Central memory CD4-positive, alpha-beta T cell (primary cell): Measurements from ENCODE around the gene ZNF503.
"Not testable (repeated sequence)": the region's sequence is repeated elsewhere in the genome, so short reads cannot be mapped to it uniquely, and the experiment has no call there.

Experiments used
- DNase-seq: peaks from one replicate; pipeline ENCODE4 v3.0.0; 2022

Gene ZNF503

DNA sequence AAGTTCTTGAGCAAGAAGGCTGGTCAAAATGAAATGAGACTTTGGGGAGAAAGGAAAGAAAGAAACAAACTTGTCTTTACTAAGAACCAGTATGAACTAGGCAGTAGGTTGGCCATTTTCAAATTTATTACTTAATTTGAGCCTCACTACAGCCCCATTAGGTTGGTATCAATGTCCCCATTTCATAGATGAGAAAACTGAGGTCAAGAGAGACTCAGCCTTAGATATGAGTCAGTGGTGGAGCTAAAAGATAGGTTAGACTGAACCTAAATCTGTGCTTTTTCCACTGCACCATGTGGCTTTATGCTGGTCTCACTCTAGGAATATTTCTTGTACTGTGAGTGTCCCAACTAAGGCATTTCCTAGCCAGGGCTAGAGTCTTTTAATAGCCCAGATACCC lies 8.8 kb downstream of the ZNF503 start:
- DNase-seq: no peak

DNA sequence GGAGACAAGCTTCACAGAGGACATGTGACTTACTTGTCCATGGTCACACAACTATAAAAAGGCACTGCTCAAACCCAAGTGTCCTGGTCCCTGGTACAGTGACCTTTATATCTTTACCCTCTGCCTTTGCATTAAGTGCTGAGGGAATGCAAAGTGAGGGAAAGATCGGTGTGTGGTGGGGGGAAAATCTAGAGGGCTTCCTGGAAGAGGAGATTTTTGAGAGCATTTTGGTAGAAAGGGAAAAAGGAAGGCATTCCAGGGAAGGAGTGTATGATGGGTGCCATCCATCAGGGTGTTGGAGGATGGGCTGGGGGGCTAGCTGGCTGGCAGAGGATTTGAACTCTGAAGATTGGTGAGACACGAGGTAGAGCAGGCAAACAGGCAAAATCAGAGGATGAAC lies 9.3 kb downstream of the ZNF503 start:
- DNase-seq: no peak

DNA sequence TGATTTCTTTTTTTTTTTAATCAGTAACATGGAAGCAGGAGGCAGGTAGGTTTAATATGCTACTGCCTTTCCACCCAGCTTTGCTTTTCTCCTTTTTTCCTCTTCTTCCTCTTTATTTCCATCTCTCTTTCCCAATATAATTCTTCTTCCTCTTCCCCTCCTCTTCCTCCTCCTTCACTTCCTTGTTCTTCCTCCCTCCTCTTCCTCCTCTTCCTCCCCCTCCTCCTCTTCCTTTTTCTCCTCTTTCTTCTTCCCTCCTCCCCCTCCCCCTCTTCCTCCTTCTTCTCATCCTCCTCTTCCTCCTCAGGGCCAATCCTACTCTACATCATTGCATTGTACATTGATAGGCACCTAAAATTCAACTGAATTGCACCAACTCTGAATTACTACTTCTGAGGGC lies 11.4 kb downstream of the ZNF503 start:
- DNase-seq: no peak

DNA sequence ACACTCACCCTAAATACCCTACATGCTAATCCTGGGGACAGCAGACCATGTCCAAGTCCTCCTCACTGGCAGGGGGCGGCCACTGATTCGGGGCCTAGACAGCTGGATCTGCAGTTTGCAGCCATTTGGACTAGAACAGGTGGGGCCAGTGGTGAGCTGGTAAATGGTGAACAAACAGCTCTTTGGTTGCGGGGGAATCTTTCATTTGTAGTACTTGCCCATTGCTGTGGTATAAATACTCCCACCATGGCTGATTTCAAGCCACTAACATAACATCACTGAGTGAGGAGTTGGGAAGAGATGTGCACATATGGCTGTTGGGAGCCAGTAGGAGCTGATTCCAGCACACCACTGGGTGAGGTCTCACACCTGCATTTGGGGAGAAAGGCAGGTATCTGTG lies 13.5 kb downstream of the ZNF503 start:
- DNase-seq: no peak

DNA sequence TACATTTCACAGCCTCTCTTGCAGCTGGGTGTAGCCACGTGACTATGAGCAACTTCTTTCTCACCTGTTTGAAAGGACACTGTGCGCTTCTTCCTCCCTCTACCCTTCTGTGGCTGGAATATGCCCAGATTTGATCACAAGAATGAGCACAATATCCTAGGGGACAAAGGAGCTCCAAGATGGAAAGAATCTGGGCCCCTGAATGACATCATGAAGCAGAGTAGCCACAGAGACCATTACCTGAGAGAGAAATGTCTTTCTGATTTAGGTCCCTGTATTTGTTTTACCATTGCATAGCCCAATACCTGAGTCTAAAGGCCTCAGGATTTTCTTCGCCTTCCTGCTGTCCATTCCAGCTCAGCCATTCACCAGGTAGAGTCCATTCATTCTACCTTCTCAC lies 15.4 kb downstream of the ZNF503 start:
- DNase-seq: no peak

DNA sequence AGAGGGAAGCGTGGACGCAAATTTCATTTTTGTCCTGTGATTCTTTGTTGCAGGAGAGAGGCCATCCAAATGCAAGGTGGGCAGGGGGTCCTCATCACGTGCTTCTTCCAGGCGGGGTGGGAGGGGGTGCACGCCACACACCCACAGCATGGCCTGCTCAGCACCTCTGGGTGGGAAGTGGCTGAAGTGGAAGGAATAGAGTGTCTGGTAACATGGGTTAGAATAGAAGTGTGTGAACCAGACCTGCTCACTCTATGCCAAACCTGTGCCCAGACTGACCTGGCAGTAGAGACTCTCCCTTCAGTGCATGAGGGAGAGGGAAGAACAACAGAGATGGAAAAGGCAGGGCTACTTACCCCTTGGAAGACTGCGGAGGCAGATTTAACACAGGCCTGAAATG lies 21.7 kb downstream of the ZNF503 start:
- DNase-seq: no peak

DNA sequence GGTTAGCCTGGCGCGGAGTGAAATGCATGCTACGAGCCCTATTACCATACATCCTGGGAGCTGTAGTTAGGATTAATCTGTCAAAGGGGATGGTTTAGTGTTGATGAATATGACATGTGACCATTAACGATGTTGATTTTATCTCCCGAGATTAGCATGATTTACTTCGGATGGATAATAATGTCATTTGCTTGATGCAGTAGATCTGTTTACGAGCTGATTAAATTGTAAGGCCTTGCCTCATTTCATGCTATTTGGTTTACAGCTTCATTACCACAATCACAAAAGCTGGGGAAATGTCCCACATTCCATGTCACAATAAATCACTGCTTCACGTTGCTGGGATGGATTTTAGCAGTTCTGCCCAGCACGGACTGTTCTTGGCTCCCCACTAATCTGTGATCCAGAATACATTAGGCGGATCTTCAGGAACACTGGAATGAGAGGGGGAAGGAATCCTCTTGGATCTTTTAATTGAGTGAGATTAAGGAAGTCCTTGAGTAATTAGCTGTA lies 22.3 kb downstream of the ZNF503 start:
- no peak for DNase-seq

DNA sequence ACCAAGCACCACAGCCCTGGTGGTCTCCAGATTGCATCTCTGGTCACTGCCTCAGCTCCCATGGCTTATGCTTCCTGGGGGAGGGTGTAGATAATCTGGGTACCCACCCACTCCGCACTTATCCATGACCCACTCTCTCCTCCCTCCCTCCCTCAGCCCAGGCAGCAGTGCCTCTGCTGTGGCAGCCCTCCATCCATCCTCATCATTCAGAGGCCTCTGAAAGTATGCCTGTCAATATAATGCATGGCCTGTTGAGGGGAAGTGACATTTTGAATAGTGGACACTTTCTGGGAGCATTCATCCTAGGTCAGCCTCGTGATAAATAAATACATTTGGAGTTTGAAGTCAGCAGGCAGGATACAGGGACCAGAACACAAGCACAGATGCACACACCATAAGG lies 23.2 kb downstream of the ZNF503 start:
- DNase-seq: no peak

DNA sequence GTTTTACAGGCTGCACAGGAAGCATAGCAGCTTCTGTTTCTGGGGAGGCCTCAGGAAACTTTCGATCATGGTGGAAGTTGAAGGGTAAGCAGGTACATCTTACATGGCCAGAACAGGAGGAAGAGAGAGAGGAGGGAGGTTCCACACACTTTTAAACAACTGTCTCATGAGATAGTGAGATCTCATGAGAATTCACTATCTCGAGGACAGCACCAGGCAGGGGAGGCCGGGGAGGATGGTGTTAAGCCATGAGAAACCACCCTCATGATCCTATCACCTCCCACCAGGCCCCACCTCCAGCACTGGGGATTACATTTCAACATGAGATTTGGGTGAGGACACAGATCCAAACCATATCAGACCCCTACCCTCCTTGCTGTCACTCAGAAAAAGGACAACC lies 23.7 kb downstream of the ZNF503 start:
- no peak for DNase-seq

DNA sequence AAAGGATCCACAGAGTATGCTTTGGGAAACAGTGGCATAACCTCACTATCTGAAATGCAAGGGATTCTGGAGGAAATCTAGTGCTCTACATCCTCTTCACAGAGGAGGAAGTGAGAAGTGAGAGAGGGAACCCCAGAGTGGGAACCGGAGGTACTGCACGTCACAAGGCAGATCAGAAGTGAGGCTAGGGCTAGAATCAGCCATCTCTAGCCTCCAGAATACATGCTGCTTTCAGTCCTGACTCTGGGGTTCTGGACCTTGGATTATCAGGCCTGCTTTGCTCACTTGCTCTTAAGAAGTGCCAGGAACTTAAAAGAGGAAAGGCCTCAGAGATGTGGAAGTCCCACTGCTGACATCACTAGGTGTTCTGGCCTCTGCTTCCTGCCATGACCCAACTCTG lies 25.7 kb downstream of the ZNF503 start:
- no peak for DNase-seq

DNA sequence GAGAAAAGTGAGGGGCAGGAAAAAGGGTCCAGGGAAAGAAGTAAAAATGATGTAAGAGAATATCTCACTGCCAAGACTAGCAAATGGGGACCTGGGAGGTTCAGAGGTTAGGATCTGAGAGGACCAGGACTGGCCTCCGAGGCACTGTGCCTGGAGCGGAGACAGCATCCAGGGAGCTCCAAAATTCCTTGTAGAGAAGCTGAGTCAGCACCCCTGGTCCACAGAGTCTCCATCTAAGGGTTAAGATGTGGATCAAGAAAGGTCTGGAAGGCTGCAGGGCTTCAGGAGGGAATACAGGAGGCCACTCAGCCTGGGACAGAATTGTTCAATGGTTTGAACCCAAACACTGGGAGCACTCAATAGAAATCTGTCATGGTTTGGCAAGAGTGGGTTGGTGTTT lies 30.6 kb downstream of the ZNF503 start:
- no peak for DNase-seq

DNA sequence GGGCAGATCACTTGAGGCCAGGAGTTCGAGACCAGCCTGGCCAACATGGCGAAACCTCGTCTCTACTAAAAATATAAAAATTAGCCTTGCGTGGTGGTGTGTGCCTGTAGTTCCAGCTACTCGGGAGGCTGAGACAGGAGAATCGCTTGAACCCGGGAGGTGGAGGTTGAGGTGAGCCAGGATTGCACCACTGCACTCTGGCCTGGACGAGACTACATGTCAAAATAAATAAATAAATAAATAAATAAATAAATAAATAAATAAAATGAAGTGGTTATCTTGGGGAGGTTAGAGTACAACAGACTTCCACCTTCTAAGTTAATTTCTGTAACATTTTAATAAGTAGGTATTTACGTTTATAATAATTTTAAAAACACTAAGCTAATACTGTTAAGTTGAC lies 31.7 kb downstream of the ZNF503 start:
- DNase-seq: not testable (repeated sequence)

DNA sequence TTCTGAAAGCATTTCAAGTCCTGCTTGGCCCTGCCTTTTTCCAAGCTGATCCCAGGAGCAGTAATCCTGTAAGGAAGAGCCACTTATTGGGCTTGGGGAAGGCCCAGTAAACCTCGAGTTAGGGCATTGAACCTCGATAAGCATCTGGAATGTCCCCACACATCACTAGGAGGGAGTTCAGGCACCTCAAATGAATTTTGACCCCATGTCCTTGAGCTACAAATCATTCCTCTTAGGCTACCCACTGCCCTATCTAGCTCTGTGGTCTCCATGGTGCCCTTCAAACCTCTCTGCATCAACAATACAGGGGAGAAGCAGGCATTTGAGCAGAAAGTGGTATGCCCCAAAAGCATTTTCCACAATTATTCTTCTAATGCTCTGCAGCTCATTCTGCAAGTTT lies 33.7 kb downstream of the ZNF503 start:
- DNase-seq: no peak

DNA sequence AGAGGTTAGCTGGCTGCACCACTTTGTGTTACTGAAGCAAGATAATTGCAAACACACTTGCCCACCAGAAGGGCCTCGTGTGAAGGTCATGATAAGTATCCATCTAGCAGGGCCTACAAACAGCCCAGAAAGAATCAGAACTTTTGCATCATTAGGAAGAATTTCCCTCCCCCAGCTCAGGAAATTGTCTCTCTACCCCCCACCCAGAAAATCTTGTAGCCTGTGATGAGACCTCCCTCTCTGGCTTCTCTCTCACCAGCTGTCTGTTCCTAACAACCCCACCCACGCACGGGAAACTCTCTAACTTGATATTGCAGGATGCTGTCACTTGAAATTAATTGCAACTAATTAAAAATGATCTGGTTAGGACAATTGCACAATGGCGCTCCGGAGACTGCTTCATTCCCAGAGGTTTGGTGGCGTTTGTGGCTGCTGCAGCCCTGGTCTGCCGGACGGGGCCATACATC lies 34.5 kb downstream of the ZNF503 start:
- DNase-seq: no peak

DNA sequence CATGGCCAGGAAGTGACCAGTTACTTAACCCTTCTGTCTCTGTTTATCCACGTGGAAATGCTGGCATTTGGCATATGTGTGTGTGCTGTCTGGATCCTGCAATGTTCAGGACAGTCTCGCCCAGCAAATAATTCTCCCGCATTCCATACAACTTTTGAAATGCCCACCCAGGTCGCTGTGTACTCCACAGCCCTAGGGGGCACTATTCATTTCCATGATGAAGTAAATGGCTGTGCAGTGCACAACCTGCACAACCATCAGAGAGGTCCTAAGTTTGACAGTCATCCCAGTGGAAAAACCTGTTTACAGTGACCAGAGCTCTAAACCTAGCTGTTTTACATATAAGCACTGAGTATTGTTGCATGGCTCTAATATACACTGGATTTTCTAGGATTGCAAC lies 38.1 kb downstream of the ZNF503 start:
- no peak for DNase-seq

DNA sequence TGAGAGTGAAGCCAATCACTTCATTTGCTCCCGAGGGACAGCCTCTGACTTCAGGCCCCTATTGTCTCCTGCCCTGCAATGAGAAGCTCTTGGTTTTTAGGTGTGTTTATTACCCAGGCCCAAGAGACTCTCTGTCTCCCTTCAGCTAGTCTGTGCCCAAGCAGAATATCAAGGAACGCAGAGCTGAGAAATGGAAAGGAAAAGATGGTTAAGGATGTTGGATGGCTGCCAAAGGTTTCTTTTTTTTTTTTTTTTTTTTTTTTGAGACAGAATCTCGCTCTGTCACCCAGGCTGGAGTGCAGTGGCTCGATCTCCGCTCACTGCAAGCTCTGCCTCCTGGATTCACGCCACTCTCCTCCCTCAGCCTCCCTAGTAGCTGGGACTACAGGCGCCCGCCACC lies 41.7 kb downstream of the ZNF503 start:
- DNase-seq: not testable (repeated sequence)

DNA sequence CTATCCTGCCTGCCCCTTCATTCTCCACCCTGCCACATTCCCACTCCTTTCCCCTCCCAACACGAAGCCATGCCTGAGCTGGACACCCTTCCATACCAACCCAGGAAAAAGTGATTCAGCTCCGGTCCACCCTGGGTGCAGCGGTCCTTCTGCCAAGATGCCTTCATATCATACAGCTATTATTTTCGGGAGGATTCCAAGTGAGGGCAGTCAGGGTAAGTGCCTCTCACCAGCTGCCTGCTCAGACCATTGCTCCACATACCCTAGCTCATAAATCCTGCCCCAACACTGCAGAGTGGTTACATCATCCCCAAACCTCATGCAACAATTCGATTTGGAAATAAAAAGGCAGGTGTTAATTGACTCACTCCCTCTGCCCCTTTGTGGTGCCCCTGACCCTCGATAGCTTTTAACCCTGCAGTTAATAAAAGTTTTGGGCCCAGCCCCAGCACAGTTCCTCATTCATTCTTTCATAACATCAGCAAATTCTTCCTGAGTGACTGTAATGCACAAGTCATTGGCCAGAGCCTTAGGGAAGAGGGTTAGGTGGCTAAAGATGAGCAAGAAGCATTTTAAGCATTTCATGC lies 42.6 kb downstream of the ZNF503 start:
- DNase-seq: no peak

DNA sequence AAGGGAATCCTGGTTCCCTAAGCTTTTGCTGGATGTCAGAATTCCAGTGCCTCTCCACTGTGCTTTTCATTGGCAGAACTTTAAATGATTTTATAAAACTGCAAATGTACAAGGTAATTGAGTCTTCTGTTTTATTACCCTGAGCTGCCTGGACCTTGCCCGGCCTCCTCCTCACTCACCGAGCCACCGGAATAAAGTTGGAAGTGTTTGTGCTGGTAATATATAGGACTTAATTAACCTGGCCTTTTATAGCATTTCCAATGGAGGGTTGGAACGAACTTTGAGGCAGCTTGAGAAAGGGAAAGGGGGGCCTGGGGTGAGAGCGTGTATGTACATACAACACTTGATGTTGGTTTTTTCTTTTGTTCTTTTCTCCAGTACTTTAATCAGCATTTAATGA lies 43.4 kb downstream of the ZNF503 start:
- no peak for DNase-seq

DNA sequence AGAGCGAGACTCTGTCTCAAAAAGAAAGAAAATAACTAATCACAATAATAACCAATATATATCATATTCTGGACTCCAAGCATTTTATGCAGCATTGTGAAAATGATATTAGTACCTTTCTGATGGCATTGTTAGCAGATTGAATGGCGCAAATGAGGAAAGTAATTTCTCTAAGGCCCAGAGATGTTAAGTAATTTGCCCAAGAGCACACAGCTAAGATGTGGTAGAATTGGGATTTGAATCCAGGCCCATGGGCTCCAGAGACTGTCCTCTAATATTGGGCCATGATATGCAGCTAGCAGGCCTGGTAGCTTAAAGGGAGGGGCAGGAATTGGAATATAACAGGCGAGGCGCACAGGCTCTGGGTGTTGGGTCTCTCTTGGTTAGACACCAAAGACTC lies 44.1 kb downstream of the ZNF503 start:
- DNase-seq: no peak

DNA sequence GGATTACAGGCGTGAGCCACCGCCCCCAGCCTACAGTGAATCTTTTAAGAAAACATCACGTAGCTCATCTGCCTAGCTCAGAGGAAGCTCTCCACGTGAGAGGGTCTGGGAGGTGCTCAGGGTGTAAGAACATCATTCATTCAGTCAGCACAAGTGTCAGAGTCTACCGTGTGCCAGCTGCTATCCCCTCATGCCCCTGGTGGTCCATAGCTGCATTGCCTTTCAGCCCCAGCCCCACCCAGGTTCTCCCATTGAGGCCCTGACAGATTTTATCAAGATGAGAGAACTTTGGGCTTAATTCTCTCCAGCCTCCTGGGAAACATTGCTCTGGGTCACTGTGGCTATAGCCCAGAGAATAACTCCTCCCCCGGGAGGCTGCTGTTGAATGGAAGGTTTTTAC lies 45.1 kb downstream of the ZNF503 start:
- no peak for DNase-seq

DNA sequence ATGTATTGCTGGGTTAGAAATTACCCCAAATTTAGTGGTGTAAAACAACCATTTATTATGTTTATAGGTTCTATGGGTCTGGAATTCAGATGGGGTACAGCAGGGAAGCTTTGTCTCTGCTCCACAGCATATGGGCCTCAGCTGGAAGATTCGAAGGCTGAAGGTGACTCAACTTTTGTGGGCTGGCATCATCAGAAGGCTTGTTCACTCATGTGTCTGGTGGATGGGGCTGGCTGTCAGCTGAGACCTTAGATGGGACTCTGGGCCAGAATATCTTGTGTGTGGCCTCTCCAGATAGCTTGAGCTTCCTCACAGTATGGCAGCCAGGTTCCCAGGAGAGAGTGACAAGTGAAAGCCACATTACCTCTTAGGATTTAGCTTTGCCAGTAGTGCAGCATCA lies 45.9 kb downstream of the ZNF503 start:
- no peak for DNase-seq

DNA sequence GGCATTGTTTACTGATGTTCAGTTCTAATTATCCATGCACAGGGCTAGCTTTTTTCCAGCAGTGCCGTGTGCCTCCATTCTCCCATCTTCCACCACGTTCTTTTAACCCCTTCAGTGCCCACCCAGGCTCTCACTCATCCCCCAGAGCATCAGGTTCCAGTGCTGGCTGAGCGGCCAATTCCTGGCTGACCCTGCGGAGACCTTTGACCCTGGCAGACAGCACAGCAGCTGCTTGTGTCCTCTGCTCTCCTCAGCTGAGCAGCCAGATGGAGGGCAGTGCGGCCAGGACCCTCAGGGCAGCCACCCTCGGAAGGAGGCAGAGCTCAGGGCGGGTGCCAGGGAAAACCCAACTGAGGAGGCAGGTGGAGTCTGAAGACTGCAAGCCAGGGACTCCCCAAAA lies 48.4 kb downstream of the ZNF503 start:
- DNase-seq: no peak

DNA sequence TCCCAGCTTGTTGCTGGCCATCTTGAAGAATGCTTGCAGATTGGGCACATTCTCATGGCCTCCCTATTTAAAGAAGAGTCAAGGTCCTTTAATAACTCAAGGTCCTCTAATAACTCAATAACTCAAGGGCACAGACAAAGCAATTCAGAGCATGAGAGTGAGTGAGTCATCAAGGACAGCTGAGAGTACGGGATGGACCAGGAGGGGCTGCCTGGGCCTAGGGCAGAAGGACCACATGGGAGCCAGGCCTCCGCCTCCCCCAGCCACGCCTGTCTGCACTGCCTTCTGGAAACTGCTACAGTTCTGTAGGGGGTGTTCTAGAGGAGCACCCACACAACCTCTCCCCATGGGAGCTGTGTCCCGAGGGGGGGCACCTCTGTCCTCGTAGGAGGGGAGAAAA lies 48.9 kb downstream of the ZNF503 start:
- no peak for DNase-seq

DNA sequence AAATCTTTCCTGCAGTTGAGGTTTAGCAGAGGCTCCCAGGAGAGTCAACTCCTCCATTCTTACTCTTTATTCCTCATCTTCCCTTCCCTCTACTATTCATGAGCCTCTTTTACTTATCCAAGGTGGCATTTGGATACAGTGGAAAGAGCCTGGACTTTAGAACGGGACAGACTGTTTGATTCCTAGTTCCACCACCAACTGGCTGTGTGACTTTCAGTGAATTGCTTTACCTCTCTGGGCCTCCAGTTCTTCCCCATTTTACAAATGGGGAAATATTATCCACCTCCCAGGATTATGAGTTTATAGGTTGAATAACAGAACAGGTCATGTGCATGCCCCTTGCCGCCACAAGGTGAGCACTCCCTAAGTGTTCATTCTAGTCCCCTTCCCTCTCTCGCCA lies 49.9 kb downstream of the ZNF503 start:
- no peak for DNase-seq

DNA sequence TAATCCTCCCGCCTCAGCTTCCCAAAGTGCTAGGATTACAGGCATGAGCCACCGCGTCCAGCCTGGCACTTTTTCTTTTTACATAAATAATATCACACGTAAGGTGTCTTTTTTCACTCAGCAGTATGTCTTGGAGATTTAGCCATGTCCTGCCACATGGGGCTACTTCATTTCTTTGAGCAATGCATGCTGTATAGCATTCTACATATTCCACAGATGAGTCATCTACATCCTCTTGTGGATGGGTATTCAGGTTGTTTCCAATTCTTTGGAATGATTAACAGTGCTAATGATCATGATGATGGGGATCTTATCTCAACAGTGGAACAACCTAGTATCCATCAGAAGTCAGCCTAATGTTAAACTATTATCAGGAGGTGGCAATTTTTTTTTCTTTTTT lies 50.8 kb downstream of the ZNF503 start:
- no peak for DNase-seq
